HEK293T (cell line): ENCODE measurements around the gene HKDC1.
A peak's percentile ranks its signal among the peaks of the same experiment; 100 is the strongest.
"Not testable (repeated sequence)": the region's sequence is repeated elsewhere in the genome, so short reads cannot be mapped to it uniquely, and the experiment has no call there.

Experiments used
- CTCF ChIA-PET: fragments of 350-600 bp; formaldehyde crosslinking; extraction: SDS; loops from one replicate; lab custom pipeline; 2021; ENCODE audit warnings: antibody characterized with exemption, inconsistent platforms; lab: Yijun Ruan, JAX
- POLR2A ChIA-PET: fragments of 350-600 bp; formaldehyde crosslinking; extraction: SDS; loops from one replicate; lab custom pipeline; 2020; ENCODE audit warnings: antibody characterized with exemption, inconsistent platforms; lab: Yijun Ruan, JAX
- DNase-seq: peaks from one replicate; pipeline ENCODE4 v3.0.0; 2012; ENCODE audit warnings: mixed read lengths; ENCODE audit errors: extremely low spot score
- ARNT ChIP-seq: fragments of 450-650 bp; IDR thresholded peaks from 2 replicates; pipeline ENCODE4 v1.6.1; 2017; ENCODE audit warnings: mild to moderate bottlenecking
- BHLHE40 ChIP-seq: fragments of 450-650 bp; IDR thresholded peaks from 2 replicates; pipeline ENCODE4 v1.6.1; 2016; ENCODE audit warnings: mild to moderate bottlenecking, moderate library complexity, borderline replicate concordance
- CTBP1 ChIP-seq: fragments of 450-650 bp; IDR thresholded peaks from 2 replicates; pipeline ENCODE4 v1.6.1; 2016; ENCODE audit warnings: borderline replicate concordance
- ELF4 ChIP-seq: fragments of 450-650 bp; IDR thresholded peaks from 2 replicates; pipeline ENCODE4 v1.6.1; 2017; ENCODE audit warnings: antibody characterized with exemption
- FOXA1 ChIP-seq: fragments of 450-650 bp; IDR thresholded peaks from 2 replicates; pipeline ENCODE4 v1.6.1; 2016; ENCODE audit warnings: mild to moderate bottlenecking
- FOXK2 ChIP-seq: fragments of 450-650 bp; IDR thresholded peaks from 2 replicates; pipeline ENCODE4 v1.6.1; 2016; ENCODE audit warnings: mild to moderate bottlenecking
- FOXM1 ChIP-seq: fragments of 450-650 bp; IDR thresholded peaks from 2 replicates; pipeline ENCODE4 v1.6.1; 2017; ENCODE audit warnings: mild to moderate bottlenecking, borderline replicate concordance
- HDGF ChIP-seq: fragments of 450-650 bp; IDR thresholded peaks from 2 replicates; pipeline ENCODE4 v1.6.1; 2017; ENCODE audit warnings: antibody characterized with exemption, borderline replicate concordance
- L3MBTL2 ChIP-seq: fragments of 450-650 bp; conservative IDR thresholded peaks from 2 replicates; pipeline ENCODE4 v1.6.1; 2016; ENCODE audit warnings: mild to moderate bottlenecking
- LEF1 ChIP-seq: fragments of 450-650 bp; IDR thresholded peaks from 2 replicates; pipeline ENCODE4 v1.6.1; 2017; ENCODE audit warnings: mild to moderate bottlenecking, borderline replicate concordance
- NFRKB ChIP-seq: fragments of 450-650 bp; IDR thresholded peaks from 2 replicates; pipeline ENCODE4 v1.6.1; 2016; ENCODE audit warnings: mild to moderate bottlenecking, moderate library complexity
- SP1 ChIP-seq: fragments of 450-650 bp; IDR thresholded peaks from 2 replicates; pipeline ENCODE4 v1.6.1; 2017
- SUZ12 ChIP-seq: fragments of 450-650 bp; IDR thresholded peaks from 2 replicates; pipeline ENCODE4 v1.6.1; 2016; ENCODE audit warnings: mild to moderate bottlenecking
- TARDBP ChIP-seq: fragments of 450-650 bp; IDR thresholded peaks from 2 replicates; pipeline ENCODE4 v1.6.1; 2016
- ZNF384 ChIP-seq: fragments of 450-650 bp; IDR thresholded peaks from 2 replicates; pipeline ENCODE4 v1.6.1; 2016
- TF ChIP-seq, protein P1 (sequence below): fragments of 450-650 bp; IDR thresholded peaks from 2 replicates; pipeline ENCODE4 v1.6.1; 2016

The HKDC1 gene, protein sequence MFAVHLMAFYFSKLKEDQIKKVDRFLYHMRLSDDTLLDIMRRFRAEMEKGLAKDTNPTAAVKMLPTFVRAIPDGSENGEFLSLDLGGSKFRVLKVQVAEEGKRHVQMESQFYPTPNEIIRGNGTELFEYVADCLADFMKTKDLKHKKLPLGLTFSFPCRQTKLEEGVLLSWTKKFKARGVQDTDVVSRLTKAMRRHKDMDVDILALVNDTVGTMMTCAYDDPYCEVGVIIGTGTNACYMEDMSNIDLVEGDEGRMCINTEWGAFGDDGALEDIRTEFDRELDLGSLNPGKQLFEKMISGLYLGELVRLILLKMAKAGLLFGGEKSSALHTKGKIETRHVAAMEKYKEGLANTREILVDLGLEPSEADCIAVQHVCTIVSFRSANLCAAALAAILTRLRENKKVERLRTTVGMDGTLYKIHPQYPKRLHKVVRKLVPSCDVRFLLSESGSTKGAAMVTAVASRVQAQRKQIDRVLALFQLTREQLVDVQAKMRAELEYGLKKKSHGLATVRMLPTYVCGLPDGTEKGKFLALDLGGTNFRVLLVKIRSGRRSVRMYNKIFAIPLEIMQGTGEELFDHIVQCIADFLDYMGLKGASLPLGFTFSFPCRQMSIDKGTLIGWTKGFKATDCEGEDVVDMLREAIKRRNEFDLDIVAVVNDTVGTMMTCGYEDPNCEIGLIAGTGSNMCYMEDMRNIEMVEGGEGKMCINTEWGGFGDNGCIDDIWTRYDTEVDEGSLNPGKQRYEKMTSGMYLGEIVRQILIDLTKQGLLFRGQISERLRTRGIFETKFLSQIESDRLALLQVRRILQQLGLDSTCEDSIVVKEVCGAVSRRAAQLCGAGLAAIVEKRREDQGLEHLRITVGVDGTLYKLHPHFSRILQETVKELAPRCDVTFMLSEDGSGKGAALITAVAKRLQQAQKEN

DNA sequence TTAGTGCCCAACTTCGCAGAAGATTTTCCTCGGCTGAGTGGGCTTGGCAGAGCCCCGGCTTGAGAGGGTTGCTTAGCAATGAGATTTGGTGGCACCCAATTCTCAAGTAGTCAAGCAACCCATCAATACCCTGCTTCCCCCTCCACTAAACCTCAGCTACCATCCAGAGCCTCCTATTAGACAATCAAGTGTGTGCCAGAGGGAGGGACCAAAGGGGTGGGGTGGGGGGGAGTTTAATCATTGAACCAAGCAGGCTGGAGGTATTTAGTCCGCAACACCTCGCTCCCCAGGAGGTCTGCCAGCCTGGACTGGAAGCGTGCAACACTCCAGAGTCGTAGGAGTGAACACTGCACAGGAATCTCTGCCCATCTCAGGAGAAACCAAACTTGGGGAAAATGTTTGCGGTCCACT is at the start of gene HKDC1:
Gene HKDC1 (plus strand): TSS at position 292 of the 411 bp plus-strand sequence. CDS start 104 bp downstream, at position 396.
- no peak for DNase-seq
- ChIA-PET CTCF (no interaction called here), POLR2A (interaction anchor here (0.5 kb wide), 1 partner anchor 97 kb away, joined by 3 read pairs; no protein-coding TSS in a partner anchor)

DNA sequence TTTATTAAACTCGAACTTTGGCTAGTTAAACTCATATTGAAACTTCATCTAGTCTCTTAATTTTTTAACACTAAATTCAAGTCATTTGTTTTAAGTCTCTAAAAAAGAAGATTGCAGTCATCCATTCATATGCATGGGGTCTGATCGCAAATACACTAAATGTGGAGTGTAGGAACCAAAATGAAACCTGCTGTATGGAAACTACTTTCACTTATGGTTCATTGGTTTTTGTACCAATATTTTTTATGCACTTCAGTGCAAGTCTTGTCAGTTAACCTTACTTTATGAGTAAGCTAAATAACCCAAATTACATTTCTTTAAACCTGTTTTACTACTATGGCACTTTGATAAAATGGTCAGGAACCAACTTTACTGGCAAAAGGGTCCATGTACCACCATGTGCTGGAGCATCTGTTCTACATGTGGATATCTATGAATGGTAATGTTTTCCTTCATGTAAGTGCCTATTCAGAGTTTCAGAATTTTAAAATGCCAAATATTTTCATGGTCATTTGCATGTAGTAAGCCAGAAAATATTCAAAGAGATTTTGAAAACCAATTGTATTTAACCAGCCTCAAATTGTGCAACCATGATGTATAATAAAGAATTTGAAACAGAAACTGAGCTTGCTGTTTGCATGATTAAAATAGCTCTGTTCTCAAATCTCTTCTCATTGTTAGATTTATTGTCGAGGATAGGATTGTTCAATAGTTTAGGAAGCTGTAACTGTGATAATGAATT is 47.7 kb upstream of the HKDC1 start:
- DNase-seq: no peak
- ChIA-PET POLR2A (no interaction called here), CTCF (no interaction called here)
- TF ChIP-seq CTBP1 (no peak), NFRKB (no peak), SUZ12 (no peak), FOXM1 (no peak)
- TF ChIP-seq, protein P1, sequence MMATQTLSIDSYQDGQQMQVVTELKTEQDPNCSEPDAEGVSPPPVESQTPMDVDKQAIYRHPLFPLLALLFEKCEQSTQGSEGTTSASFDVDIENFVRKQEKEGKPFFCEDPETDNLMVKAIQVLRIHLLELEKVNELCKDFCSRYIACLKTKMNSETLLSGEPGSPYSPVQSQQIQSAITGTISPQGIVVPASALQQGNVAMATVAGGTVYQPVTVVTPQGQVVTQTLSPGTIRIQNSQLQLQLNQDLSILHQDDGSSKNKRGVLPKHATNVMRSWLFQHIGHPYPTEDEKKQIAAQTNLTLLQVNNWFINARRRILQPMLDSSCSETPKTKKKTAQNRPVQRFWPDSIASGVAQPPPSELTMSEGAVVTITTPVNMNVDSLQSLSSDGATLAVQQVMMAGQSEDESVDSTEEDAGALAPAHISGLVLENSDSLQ: no peak

More for the DNA sequence above, at the start of gene HKDC1:
- no peak for TF ChIP-seq ZNF384

DNA sequence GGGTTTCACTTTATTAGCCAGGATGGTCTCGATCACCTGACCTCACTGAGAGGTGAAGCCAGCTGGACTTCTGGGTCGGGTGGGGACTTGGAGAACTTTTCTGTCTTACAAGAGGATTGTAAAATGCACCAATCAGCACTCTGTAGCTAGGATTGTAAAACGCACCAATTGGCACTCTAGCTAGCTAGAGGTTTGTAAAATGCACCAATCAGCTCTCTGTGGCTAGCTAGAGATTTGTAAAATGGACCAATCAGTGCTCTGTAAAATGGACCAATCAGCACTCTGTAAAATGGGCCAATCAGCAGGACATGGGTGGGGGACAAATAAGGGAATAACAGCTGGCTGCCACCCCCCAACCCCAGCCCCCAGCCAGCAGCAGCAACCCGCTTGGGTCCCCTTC is 44.8 kb upstream of the HKDC1 start:
- POLR2A ChIA-PET: interaction anchor here (1.1 kb wide), 1 partner anchor 51 kb away, joined by 3 read pairs; no protein-coding TSS in a partner anchor
- DNase-seq, CTCF ChIA-PET: not testable (repeated sequence)

DNA sequence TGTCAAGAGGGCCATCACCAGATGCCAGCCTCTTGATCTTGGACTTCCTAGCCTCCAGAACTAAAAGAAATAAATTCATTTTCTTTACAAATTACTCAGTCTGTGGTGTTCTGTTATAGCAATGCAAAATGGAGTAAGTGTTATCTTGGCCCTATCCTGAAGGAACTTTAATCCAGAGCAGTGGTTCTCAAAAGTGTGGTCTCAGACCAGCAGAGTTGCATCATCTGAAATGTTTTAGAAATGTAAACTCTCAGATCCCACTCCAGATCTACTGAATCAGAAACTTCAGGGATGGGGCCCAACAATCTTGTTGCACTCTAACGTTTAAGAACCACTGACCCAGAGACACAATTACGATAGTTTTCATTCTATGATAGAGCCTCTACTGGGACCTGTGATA is 43.3 kb upstream of the HKDC1 start:
- ChIA-PET CTCF (no interaction called here), POLR2A (no interaction called here)
- TF ChIP-seq BHLHE40: no peak
- no peak for TF ChIP-seq ZNF384
- TF ChIP-seq, protein P1: no peak
- no peak for TF ChIP-seq L3MBTL2
- TF ChIP-seq SUZ12: no peak
- TF ChIP-seq ARNT: no peak
- no peak for TF ChIP-seq ELF4
- no peak for TF ChIP-seq FOXM1
- no peak for TF ChIP-seq FOXK2
- TF ChIP-seq CTBP1: no peak
- TF ChIP-seq LEF1: no peak
- TF ChIP-seq TARDBP: no peak
- no peak for TF ChIP-seq NFRKB
- no peak for DNase-seq

DNA sequence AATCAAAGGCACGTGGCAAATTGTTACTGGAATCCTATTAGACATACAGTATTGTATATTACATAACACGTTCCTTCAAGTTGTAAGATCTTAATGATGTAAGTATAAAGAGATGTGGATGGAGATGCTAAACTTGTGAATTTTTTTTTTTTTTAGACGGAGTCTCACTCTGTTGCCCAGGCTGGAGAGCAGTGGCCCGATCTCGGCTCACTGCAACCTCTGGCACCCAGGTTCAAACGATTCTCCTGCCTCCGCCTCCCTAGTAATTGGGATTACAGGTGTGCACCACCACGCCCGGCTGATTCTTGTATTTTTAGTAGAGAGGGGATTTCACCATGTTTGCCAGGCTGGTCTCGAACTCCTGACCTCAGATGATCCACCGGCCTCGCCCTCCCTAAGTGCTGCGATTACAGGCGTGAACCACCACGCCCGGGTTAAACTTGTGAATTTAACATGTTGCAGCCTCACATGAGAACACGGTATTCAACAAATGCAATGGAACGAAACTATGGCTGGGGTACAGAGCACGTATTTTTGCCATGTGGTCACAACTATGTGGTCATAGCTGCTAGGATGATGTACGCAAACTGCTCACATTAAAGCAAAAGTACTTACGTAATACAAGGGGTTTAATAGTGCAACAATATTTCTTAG is 40.9 kb upstream of the HKDC1 start:
- peak; percentile 34 for DNase-seq
- POLR2A ChIA-PET: interaction anchor here (1.4 kb wide), 1 partner anchor 37 kb away, joined by 5 read pairs; no protein-coding TSS in a partner anchor
- CTCF ChIA-PET: no interaction called here
- TF ChIP-seq ARNT: no peak
- TF ChIP-seq, protein P1: no peak
- TF ChIP-seq BHLHE40: no peak
- no peak for TF ChIP-seq NFRKB
- TF ChIP-seq FOXK2: no peak
- TF ChIP-seq ELF4: no peak
- no peak for TF ChIP-seq SUZ12
- no peak for TF ChIP-seq CTBP1
- TF ChIP-seq TARDBP: no peak
- TF ChIP-seq FOXM1: no peak
- TF ChIP-seq SP1: no peak
- no peak for TF ChIP-seq FOXA1
- no peak for TF ChIP-seq HDGF
- no peak for TF ChIP-seq LEF1
